ENCODE measurements around the gene SFXN1.
"Not testable (repeated sequence)": the region's sequence is repeated elsewhere in the genome, so short reads cannot be mapped to it uniquely, and the experiment has no call there.

SFXN1 gene

DNA sequence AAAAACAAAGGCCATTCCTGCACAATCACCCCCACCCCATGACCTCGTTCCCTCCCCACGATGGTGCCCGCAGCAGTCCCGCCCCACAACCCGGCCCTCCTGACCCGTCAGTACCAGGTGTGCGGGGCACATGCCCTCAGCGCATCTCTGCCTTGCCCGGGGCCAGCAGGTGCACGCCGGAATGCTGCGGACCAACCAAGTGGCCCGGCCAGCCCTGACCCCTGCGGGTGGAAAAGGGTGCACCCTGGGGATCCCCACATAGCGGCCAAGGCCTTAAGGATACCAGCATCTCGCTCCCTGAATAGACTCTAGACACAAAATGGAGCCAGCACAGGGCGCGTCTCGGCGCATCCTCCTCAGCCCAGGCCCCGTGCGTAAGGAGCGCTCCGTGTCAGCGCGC, 6.0 kb downstream of the SFXN1 start:
- H3K36me3 ChIP-seq (ENCODE audit: control insufficient read depth, insufficient read depth, low read length), result peaks cover 3% of the 10 kb centered on the region

DNA sequence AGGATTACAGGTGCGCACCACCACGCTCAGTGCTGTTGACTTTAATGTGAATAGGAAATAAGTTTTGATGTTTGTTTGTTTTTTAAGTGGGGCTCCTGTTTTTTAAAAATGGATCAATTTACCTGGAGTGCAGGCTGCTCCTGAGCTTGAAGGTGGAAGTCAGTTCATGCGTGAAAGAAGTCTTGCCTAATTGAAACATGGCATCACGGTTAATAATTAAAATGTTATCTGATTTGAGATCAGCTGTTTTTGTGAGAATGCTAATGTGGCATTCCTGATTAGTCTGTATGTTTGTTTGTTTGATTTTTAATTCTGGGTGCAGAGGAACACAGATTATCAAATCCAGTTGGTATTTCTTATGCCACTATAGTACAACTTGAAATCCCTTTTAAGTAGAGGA, 6.5 kb downstream of the SFXN1 start:
- H3K4me3 ChIP-seq (ENCODE audit: low read depth, low read length), result no peak overlapping the region
- H3K9me3 ChIP-seq (ENCODE audit: control insufficient read depth, insufficient read depth, low read length), result no peaks in the 10 kb centered on the region
- H3K4me1 ChIP-seq (ENCODE audit: control insufficient read depth, insufficient read depth, low read length), result peaks cover 3% of the 10 kb centered on the region
- no peaks in the 10 kb centered on the region for H3K27me3 ChIP-seq (ENCODE audit: control insufficient read depth, insufficient read depth, low read length)
- H3K36me3 ChIP-seq (ENCODE audit: control insufficient read depth, insufficient read depth, low read length), result peaks cover 3% of the 10 kb centered on the region
- H3K9ac ChIP-seq (ENCODE audit: low read depth, low read length), result no peak overlapping the region

More for the DNA sequence above, 6.0 kb downstream of the SFXN1 start:
- peaks cover 8% of the 10 kb centered on the region for H3K4me1 ChIP-seq (ENCODE audit: control insufficient read depth, insufficient read depth, low read length)
- H3K9me3 ChIP-seq (ENCODE audit: control insufficient read depth, insufficient read depth, low read length), result no peaks in the 10 kb centered on the region
- no peaks in the 10 kb centered on the region for H3K27me3 ChIP-seq (ENCODE audit: control insufficient read depth, insufficient read depth, low read length)
- no peak overlapping the region for H3K4me3 ChIP-seq (ENCODE audit: low read depth, low read length)
- H3K9ac ChIP-seq (ENCODE audit: low read depth, low read length), result no peak overlapping the region

DNA sequence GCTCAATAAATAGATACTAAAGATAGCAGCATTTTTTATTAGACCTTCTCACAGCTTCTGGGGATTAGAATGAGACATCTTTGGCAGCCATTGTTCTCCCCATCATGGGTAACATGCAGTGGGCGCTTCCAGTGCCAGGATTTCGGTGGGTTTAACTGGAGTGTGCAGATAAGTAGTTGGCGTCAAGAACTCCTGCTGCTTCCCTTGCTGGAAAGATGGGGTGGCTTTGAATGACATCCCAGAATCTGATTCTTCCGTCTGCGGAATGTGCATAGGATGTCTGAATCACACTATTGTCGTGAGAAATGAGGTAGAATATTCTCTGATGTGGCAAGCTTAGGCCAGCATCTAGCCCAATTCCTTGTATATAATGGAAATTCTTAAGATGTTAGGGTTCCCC, 7.3 kb downstream of the SFXN1 start:
- H3K36me3 ChIP-seq (ENCODE audit: control insufficient read depth, insufficient read depth, low read length), result peaks cover 3% of the 10 kb centered on the region
- H3K9ac ChIP-seq (ENCODE audit: low read depth, low read length), result no peak overlapping the region
- no peaks in the 10 kb centered on the region for H3K9me3 ChIP-seq (ENCODE audit: control insufficient read depth, insufficient read depth, low read length)
- H3K27me3 ChIP-seq (ENCODE audit: control insufficient read depth, insufficient read depth, low read length), result no peaks in the 10 kb centered on the region
- no peaks in the 10 kb centered on the region for H3K4me1 ChIP-seq (ENCODE audit: control insufficient read depth, insufficient read depth, low read length)
- H3K4me3 ChIP-seq (ENCODE audit: low read depth, low read length), result no peak overlapping the region

DNA sequence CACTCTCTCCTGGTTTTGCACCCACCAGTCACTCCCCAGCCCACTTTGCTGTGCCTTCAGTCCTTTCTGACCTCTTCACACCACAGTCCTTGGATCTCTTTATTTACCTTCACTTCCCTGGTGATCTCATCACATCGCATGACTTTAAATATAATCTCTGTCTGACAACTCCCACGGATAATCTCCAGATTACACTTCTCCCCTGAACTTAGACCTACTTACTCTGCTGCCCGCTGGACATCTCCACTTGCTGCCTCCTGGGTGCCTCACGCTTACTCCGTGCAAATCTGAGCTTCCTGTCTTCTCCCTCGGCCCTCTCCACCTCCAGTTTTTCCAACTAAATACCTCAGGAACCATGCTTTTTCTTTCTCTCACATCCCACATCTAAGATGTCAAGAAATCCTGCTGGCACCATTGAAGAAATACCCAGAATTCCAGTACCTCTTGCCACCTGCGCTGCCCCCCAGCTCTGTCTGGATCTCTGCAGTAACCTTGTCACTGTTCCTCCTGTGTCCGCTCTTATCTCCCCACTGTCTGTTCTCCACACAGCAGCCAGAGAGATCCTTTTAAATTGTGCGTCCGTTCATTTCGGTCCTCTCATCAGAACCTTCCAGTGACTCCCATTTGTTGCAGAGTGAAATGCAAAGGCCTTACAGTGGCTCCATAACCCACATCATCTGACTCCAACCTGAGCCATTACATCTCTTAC, 9.3 kb downstream of the SFXN1 start:
- Histone ChIP-seq H3K27me3 (ENCODE audit: control insufficient read depth, insufficient read depth, low read length) (no peaks in the 10 kb centered on the region), H3K9ac (ENCODE audit: low read depth, low read length) (no peak overlapping the region), H3K9me3 (ENCODE audit: control insufficient read depth, insufficient read depth, low read length) (no peaks in the 10 kb centered on the region), H3K4me3 (ENCODE audit: low read depth, low read length) (no peak overlapping the region), H3K4me1 (ENCODE audit: control insufficient read depth, insufficient read depth, low read length) (no peaks in the 10 kb centered on the region), H3K36me3 (ENCODE audit: control insufficient read depth, insufficient read depth, low read length) (peaks cover 7% of the 10 kb centered on the region)

DNA sequence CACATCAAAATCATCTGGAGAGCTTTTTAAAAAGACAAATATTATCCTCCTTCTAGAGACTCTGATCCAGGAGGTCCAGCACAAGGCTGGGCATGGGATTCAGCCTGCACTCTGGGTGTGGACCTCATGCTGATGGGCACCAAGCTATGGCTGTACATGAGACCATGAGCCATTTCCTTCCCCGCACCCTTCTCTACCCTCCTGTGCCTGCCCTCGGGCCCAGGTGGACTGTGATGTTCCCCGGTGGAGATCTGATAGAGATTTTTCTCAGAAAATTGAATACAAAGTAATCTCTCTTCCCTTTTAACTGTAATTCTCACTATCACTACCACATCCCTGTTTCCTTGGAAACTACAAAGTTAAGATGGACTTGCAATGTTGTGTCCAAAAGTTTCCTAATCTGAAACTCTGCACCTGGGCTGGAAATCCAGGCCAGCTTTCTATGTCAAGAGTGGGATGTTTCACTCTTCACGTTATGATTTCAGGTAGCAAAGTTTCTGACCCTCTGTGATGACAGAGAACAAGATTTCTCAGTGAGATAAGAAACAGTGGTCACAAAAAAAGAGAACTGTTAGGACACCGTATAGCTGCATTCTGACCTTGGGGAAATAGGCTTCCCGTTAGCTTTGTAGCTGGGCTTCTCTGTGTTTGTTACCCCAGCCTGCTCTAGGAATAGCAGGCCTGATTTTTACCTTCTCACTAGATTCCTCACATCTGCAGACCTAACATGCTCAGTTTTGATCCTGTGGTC, 11.5 kb downstream of the SFXN1 start:
- Histone ChIP-seq H3K27me3 (ENCODE audit: control insufficient read depth, insufficient read depth, low read length) (no peaks in the 10 kb centered on the region), H3K9me3 (ENCODE audit: control insufficient read depth, insufficient read depth, low read length) (no peaks in the 10 kb centered on the region), H3K9ac (ENCODE audit: low read depth, low read length) (no peak overlapping the region), H3K4me3 (ENCODE audit: low read depth, low read length) (no peak overlapping the region), H3K36me3 (ENCODE audit: control insufficient read depth, insufficient read depth, low read length) (peaks cover 15% of the 10 kb centered on the region), H3K4me1 (ENCODE audit: control insufficient read depth, insufficient read depth, low read length) (no peaks in the 10 kb centered on the region)

DNA sequence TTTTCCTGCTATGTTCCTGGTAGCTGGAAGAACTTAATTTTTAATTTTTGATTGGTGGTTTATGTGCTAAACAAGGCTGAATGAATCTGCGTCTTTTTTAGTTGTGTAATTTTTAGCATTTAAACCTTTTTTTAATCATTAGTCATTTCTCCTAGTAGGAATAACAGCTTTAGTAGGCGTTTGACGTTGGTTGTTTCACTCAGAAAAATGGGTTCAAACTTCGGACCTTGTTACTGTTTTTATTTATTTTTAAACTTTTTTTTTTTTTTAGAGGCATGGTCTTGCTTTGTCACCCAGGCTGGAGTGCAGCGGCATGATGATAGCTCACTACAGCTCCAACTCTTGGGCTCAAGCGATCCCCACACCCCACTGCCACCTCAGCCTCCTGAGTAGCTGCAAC, 12.9 kb downstream of the SFXN1 start:
- H3K4me3 ChIP-seq (ENCODE audit: low read depth, low read length), result no peak overlapping the region
- H3K9ac ChIP-seq (ENCODE audit: low read depth, low read length), result no peak overlapping the region
- H3K27me3 ChIP-seq (ENCODE audit: control insufficient read depth, insufficient read depth, low read length), result no peaks in the 10 kb centered on the region
- no peaks in the 10 kb centered on the region for H3K4me1 ChIP-seq (ENCODE audit: control insufficient read depth, insufficient read depth, low read length)
- no peaks in the 10 kb centered on the region for H3K9me3 ChIP-seq (ENCODE audit: control insufficient read depth, insufficient read depth, low read length)
- H3K36me3 ChIP-seq (ENCODE audit: control insufficient read depth, insufficient read depth, low read length), result peaks cover 15% of the 10 kb centered on the region

DNA sequence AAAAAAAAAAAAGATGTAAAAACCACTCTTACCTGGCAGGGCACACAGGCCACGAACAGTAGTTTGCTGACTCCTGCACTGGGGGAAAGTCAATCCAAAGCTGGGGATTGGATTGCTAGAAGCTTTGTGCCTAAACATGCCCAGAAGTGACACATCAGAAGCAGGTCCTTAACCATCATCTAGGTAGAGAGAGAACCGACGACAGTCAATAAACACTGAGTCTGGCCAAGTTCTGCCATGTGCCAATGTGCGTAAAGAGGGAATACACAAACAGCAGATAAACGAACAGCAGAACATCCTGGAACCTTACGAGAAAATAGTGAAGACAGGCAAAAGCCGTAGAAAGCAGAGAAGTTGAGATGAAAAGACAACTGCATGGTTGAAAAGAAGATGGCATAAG, 14.9 kb downstream of the SFXN1 start:
- Histone ChIP-seq H3K9ac (ENCODE audit: low read depth, low read length) (no peak overlapping the region), H3K4me3 (ENCODE audit: low read depth, low read length) (no peak overlapping the region), H3K4me1 (ENCODE audit: control insufficient read depth, insufficient read depth, low read length) (no peaks in the 10 kb centered on the region), H3K27me3 (ENCODE audit: control insufficient read depth, insufficient read depth, low read length) (no peaks in the 10 kb centered on the region), H3K9me3 (ENCODE audit: control insufficient read depth, insufficient read depth, low read length) (no peaks in the 10 kb centered on the region), H3K36me3 (ENCODE audit: control insufficient read depth, insufficient read depth, low read length) (peaks cover 15% of the 10 kb centered on the region)

DNA sequence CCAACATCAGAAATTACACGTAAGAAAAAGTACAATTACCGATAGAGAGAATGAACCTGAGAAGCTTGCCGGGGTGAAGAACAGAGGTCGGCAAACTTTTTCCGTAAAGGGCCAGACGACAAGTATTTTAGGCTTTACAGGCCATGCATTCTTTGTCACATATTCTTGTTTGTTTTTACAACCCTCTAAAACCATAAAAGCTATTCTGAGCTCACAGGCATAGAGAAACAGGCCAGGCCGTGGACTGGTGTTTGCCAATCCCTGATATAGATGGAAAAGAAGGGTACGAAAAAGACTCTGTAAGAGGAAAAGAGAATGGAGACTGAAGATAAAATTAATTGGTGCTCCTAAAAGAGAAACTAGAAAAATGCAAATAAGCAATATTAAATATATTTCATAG, 15.4 kb downstream of the SFXN1 start:
- H3K36me3 ChIP-seq (ENCODE audit: control insufficient read depth, insufficient read depth, low read length), result peaks cover 15% of the 10 kb centered on the region
- no peaks in the 10 kb centered on the region for H3K27me3 ChIP-seq (ENCODE audit: control insufficient read depth, insufficient read depth, low read length)
- H3K4me1 ChIP-seq (ENCODE audit: control insufficient read depth, insufficient read depth, low read length), result no peaks in the 10 kb centered on the region
- H3K9me3 ChIP-seq (ENCODE audit: control insufficient read depth, insufficient read depth, low read length), result no peaks in the 10 kb centered on the region
- H3K4me3 ChIP-seq (ENCODE audit: low read depth, low read length), result no peak overlapping the region
- H3K9ac ChIP-seq (ENCODE audit: low read depth, low read length), result no peak overlapping the region

DNA sequence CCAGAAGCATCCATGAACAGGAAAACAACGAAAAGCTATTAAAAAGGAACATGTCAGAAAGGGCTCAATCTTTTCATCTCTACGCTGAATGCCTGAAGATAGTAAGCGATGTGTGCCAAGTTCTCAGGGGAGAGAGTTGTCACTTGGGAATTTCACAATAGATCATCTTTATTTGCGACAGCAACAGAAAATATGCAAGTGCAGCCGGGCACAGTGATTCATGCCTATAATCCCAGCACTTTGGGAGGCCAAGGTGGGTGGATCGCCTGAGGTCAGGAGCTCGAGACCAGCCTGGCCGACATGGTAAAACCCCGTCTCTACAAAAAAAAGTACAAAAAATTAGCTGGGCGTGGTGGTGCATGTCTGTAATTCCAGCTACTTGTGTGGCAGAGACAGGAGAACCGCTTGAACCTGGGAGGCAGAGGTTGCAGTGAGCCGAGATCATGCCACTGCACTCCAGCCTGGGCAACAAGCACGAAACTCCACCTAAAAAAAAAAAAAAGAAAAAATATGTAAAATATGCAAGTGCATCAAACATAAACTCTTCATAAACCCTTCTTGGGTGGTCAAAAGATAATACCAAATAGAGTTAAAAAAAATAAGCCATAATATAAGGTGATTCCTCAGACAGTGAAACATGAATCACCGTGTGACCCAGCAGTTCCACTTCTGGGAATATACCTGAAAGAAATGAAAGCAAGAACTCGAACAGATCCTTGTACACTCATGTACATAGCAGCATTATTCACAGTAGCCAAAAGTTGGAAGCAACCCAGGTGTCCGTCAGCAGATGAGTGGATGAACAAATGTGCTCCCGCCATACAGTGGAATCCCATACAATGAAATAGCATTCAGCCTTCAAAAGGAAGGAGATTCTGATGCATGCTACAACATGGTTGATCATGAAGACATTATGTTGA, 16.2 kb downstream of the SFXN1 start:
- Histone ChIP-seq H3K27me3 (ENCODE audit: control insufficient read depth, insufficient read depth, low read length) (no peaks in the 10 kb centered on the region), H3K36me3 (ENCODE audit: control insufficient read depth, insufficient read depth, low read length) (peaks cover 15% of the 10 kb centered on the region), H3K4me1 (ENCODE audit: control insufficient read depth, insufficient read depth, low read length) (no peaks in the 10 kb centered on the region), H3K4me3 (ENCODE audit: low read depth, low read length) (no peak overlapping the region), H3K9me3 (ENCODE audit: control insufficient read depth, insufficient read depth, low read length) (no peaks in the 10 kb centered on the region), H3K9ac (ENCODE audit: low read depth, low read length) (no peak overlapping the region)

DNA sequence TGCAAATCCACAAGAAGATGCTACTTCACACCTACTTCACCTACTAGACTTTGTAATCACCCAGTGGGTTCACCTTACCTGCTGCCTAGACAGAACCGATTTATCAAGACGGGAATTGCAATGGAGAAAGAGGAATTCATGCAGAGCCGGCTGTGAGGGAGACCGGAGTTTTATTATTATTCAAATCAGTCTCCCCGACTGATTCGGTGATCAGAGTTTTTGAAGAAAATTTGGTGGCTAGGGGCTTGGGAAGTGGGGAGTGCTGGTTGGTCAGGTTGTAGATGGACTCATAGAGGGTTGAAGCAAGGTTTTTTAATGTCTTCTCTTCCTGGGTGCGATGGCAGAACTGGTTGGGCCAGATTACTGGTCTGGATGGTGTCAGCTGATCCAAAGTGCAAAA, 23.4 kb downstream of the SFXN1 start:
- no peak overlapping the region for H3K4me3 ChIP-seq (ENCODE audit: low read depth, low read length)
- H3K4me1 ChIP-seq (ENCODE audit: control insufficient read depth, insufficient read depth, low read length), result no peaks in the 10 kb centered on the region
- H3K9ac ChIP-seq (ENCODE audit: low read depth, low read length), result no peak overlapping the region
- no peaks in the 10 kb centered on the region for H3K9me3 ChIP-seq (ENCODE audit: control insufficient read depth, insufficient read depth, low read length)
- peaks cover 8% of the 10 kb centered on the region for H3K36me3 ChIP-seq (ENCODE audit: control insufficient read depth, insufficient read depth, low read length)
- H3K27me3 ChIP-seq (ENCODE audit: control insufficient read depth, insufficient read depth, low read length), result no peaks in the 10 kb centered on the region

DNA sequence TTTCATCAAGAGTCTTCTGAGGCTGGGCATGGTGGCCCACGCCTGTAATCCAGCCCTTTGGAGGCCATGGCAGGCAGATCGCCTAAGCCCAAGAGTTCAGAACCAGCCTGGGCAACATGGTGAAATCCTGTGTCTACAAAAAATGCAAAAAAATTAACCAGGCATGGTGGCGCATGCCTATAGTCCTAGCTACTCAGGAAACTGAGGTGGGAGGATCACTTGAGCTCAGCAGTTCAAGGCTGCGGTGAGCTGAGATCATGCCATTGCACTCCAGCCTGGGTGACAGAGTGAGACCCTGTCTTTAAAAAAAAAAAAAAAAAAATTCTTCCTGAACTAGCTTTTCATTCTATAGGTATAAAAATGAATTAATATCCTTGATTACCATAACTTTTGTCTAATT, 29.3 kb downstream of the SFXN1 start:
- H3K36me3 ChIP-seq (ENCODE audit: control insufficient read depth, insufficient read depth, low read length), result peaks cover 24% of the 10 kb centered on the region
- H3K9ac ChIP-seq (ENCODE audit: low read depth, low read length); H3K27me3 ChIP-seq (ENCODE audit: control insufficient read depth, insufficient read depth, low read length); H3K9me3 ChIP-seq (ENCODE audit: control insufficient read depth, insufficient read depth, low read length); H3K4me1 ChIP-seq (ENCODE audit: control insufficient read depth, insufficient read depth, low read length); H3K4me3 ChIP-seq (ENCODE audit: low read depth, low read length): not testable (repeated sequence)

Measured in iPS-15b (cell line).